Spleen (tissue), 11 donors: ENCODE measurements around the gene MEF2A. TPM values are rescaled to one million over a fixed set of nuclear protein-coding genes. Genes with fewer than 3 reads are reported as not detected.
A peak's percentile ranks its signal among the peaks of the same experiment; 100 is the strongest.

Experiments
- DNase-seq: peaks from one replicate; pipeline ENCODE4 v3.0.0-alpha.2; 2020
- H3K27ac ChIP-seq, 8 donors: fragments of 200-600 bp; sonication (generic) in 7 of 8; 1 replicate in 4 of 8; 2 replicates in 4 of 8; pipeline versions ENCODE4 v1.5.0 to v1.8.0; 2016 to 2021; ENCODE audit warnings: inconsistent platforms in 4 of 8, mild to moderate bottlenecking in 4 of 8, moderate library complexity in 1 of 8
- H3K27me3 ChIP-seq, 7 donors: fragments of 200-600 bp; sonication (generic) in 6 of 7; replicated peaks in 1 of 7; 1 replicate in 4 of 7; 2 replicates in 3 of 7; pipeline versions ENCODE4 v1.5.0 to v1.8.0; 2016 to 2021; ENCODE audit warnings: inconsistent platforms in 3 of 7, mild to moderate bottlenecking in 1 of 7
- H3K36me3 ChIP-seq, 6 donors: fragments of 200-600 bp; sonication (generic) in 5 of 6; 1 replicate in 4 of 6; 2 replicates in 2 of 6; pipeline versions ENCODE4 v1.5.0 to v1.8.0; 2016 to 2021; ENCODE audit warnings: inconsistent platforms in 2 of 6
- H3K4me1 ChIP-seq, 6 donors: fragments of 200-600 bp; sonication (generic) in 5 of 6; 1 replicate in 3 of 6; 2 replicates in 3 of 6; pipeline versions ENCODE4 v1.5.0 to v1.8.0; 2016 to 2021; ENCODE audit warnings: inconsistent platforms in 3 of 6
- H3K4me3 ChIP-seq, 8 donors: fragments of 200-600 bp; sonication (generic) in 7 of 8; 1 replicate in 4 of 8; 2 replicates in 4 of 8; pipeline versions ENCODE4 v1.5.0 to v1.8.0; 2016 to 2021; ENCODE audit warnings: inconsistent platforms in 4 of 8, mild to moderate bottlenecking in 4 of 8, moderate library complexity in 2 of 8
- H3K9me3 ChIP-seq, 8 donors: fragments of 200-600 bp; sonication (generic) in 7 of 8; 1 replicate in 4 of 8; 2 replicates in 4 of 8; pipeline versions ENCODE4 v1.5.0 to v1.8.0; 2016 to 2021; ENCODE audit warnings: inconsistent platforms in 4 of 8
- CTCF ChIP-seq, 11 experiments: fragments of 200-600 bp in 7 of 11; fragments of 450-650 bp in 4 of 11; sonication (generic) in 4 of 11; IDR thresholded peaks in 8 of 11; conservative IDR thresholded peaks in 3 of 11; 1 replicate in 7 of 11; 2 replicates in 4 of 11; pipeline versions ENCODE4 v1.4.0 to v1.8.0; 2016 to 2021; ENCODE audit warnings: antibody characterized with exemption in 11 of 11, inconsistent platforms in 4 of 11, mild to moderate bottlenecking in 1 of 11
- POLR2A ChIP-seq, 3 donors: fragments of 450-650 bp; IDR thresholded peaks; one replicate each; pipeline ENCODE4 v1.5.1; 2017; ENCODE audit warnings: antibody characterized with exemption in 3 of 3, mild to moderate bottlenecking in 1 of 3
- POLR2AphosphoS5 ChIP-seq, 3 donors: sonication (generic); formaldehyde crosslinking; IDR thresholded peaks; one replicate each; pipeline ENCODE4 v1.5.1; 2017; ENCODE audit warnings: antibody characterized with exemption in 3 of 3
- WGBS, 5 donors: extraction: QIAGEN DNeasy Blood & Tissue Kit in 3 of 5; methylation state at CpG; one replicate each; pipeline versions ENCODE4 v1.1.5 to v1.1.7; 2013 to 2018; 5-methylcytosine and 5-hydroxymethylcytosine counted together
- intact Hi-C: fragments of 100-400 bp; cut with DNase I; formaldehyde crosslinking; loops from one replicate; pipeline ENCODE4 v1.15.0; 2023; ENCODE audit warnings: low total_unique reads
- polyA plus RNA-seq, 3 donors: library from polyadenylated mRNA; stranded (reverse); fragments of 200-250 nt; gene quantifications; one replicate each; pipeline ENCODE4 v1.2.1, GENCODE V29; 2013
- total RNA-seq, 7 donors: library from RNA; depleted of rRNA in 3 of 7; stranded (reverse); fragments of >200 nt in 3 of 7; fragmentation: NEBNext Ultra II Directional in 4 of 7; extraction: Animal tissue kit (Norgen Biotek cat#: 25700) in 4 of 7; gene quantifications; one replicate each; pipeline versions ENCODE4 v1.1.0 to v1.2.1, GENCODE V29; 2016 to 2021
- donor health status: healthy with polysubstance abuse.
- donor health status: DM: no; HTN: no; CAD: no; lungs with moderate emphysema.
- donor health status: DM: no; HTN: no; CAD: no.
- donor health status: Bipolar disorder and iron deficiency.
- donor health status: healthy.
- donor health status: DM: no; HTN: no; CAD: no.
- donor health status: DM: yes; HTN: yes; CAD: no.

Gene MEF2A
- total and polyA plus RNA-seq, 10 donors: 21.9 to 143 (median 90.6) TPM

GRCh38 chr15:99709243-99709986 lies 143.6 kb downstream of the MEF2A start:
- Histone ChIP-seq H3K27me3 (no peaks in the 10 kb centered on the region), H3K4me1 (peaks cover 6 to 49% (median 23%) of the 10 kb centered on the region in 6 donors), H3K36me3 (peaks cover 0 to 79% (median 35%) of the 10 kb centered on the region in 6 donors), H3K9me3 (no peaks in the 10 kb centered on the region), H3K4me3 (no peak overlapping the region), H3K27ac (peak overlapping the region in 4 of 8 donors; percentile 32 to 49 (median 40))
- DNase-seq: no peak
- WGBS, 5 donors: 83 to 89% (median 85%) methylated on average over 16 of the region's 16 CpGs
- intact Hi-C loops: loop anchor here (10.0 kb wide), 1 partner anchor 145 kb away; the partner anchor contains the start of gene MEF2A
- no peak for TF ChIP-seq CTCF (IDR thresholded peaks at IDR 0.05 in 8 of 11, conservative IDR thresholded peaks at IDR 0.05 in 3 of 11)
- no peak for TF ChIP-seq POLR2A (IDR thresholded peaks at IDR 0.05)

GRCh38 chr15:99711625-99712024 lies 145.8 kb downstream of the MEF2A start:
- Histone ChIP-seq H3K4me1 (peaks cover 6 to 46% (median 20%) of the 10 kb centered on the region in 6 donors), H3K9me3 (no peaks in the 10 kb centered on the region), H3K4me3 (no peak overlapping the region), H3K27me3 (no peaks in the 10 kb centered on the region), H3K36me3 (peaks cover 0 to 100% (median 48%) of the 10 kb centered on the region in 6 donors), H3K27ac (no peak overlapping the region)
- 88 to 98% (median 95%) methylated on average over 5 of the region's 5 CpGs for WGBS, 5 donors
- TF ChIP-seq POLR2AphosphoS5 (IDR thresholded peaks at IDR 0.05) (no peak), POLR2A (IDR thresholded peaks at IDR 0.05) (no peak), CTCF (IDR thresholded peaks at IDR 0.05 in 8 of 11, conservative IDR thresholded peaks at IDR 0.05 in 3 of 11) (no peak)
- no peak for DNase-seq
- intact Hi-C loops: no loop called here

GRCh38 chr15:99712415-99712814 lies 146.6 kb downstream of the MEF2A start:
- H3K27me3 ChIP-seq: no peaks in the 10 kb centered on the region

More at GRCh38 chr15:99712415-99712814, 146.6 kb downstream of the MEF2A start:
- no peak for TF ChIP-seq POLR2AphosphoS5 (IDR thresholded peaks at IDR 0.05)
- no peak for TF ChIP-seq CTCF (IDR thresholded peaks at IDR 0.05 in 8 of 11, conservative IDR thresholded peaks at IDR 0.05 in 3 of 11)
- no peak for TF ChIP-seq POLR2A (IDR thresholded peaks at IDR 0.05)
- Histone ChIP-seq H3K36me3 (peaks cover 0 to 100% (median 49%) of the 10 kb centered on the region in 6 donors), H3K9me3 (no peaks in the 10 kb centered on the region), H3K4me3 (no peak overlapping the region), H3K4me1 (peaks cover 6 to 46% (median 19%) of the 10 kb centered on the region in 6 donors), H3K27ac (no peak overlapping the region)
- 78 to 89% (median 86%) methylated on average over 14 to 18 of the region's 18 CpGs for WGBS, 5 donors
- intact Hi-C loops: no loop called here
- no peak for DNase-seq
